ENCODE results near the gene WBP1L.
"Not testable (repeated sequence)": the region's sequence is repeated elsewhere in the genome, so short reads cannot be mapped to it uniquely, and the experiment has no call there.

Gene WBP1L

DNA sequence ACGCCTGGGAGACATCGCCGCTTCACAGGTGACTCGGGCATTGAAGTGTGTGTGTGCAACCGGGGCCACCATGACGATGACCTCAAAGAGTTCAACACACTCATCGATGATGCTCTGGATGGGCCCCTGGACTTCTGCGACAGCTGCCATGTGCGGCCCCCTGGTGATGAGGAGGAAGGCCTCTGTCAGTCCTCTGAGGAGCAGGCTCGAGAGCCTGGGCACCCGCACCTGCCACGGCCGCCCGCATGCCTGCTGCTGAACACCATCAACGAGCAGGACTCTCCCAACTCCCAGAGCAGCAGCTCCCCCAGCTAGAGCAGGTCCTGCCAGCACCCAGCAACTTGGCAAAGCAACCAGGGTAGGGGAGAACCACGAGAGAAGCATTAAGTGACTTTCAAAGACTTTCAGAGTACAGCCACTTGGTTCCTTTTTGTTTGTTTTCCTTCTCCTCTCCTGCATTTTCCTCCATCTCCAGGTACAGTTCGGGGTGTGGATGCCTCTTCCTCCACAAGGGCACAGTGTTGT is 69.3 kb downstream of the WBP1L start:
- no peak for DNase-seq

DNA sequence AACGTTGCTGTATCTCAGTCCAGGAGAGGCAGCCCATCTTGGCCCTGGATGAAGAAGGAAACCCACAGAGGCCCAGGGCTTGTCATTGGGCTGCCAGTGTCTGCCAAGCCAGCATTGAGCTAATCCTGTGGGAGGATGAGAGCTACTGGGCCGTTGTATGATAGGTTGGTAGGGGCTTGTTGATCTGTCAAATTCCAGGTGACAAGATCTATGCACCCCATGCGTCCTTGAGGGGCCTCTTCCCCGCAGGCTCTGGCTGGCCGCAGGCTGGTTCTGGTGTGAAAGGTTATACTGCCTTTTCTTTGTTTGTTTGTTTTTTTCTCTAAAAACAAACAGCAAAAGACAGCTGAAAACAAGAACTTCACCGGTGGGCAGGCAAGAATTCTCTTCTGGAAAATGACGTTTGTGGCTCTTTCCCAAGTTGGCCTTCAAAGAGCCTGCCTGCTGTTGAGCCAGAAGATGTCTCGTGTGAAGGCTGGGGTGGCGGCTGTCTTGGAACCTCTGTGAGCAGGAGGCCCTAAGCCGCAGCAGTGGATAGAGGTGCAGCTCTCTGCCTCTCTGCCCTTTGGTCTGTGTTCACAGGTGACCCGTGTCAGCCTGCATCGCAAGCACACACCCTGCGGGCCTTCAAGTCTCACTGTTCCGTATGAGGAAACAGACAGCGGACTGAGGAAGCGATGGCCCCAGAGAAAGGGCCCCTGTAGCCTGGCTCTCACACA is 70.1 kb downstream of the WBP1L start:
- DNase-seq: no peak

DNA sequence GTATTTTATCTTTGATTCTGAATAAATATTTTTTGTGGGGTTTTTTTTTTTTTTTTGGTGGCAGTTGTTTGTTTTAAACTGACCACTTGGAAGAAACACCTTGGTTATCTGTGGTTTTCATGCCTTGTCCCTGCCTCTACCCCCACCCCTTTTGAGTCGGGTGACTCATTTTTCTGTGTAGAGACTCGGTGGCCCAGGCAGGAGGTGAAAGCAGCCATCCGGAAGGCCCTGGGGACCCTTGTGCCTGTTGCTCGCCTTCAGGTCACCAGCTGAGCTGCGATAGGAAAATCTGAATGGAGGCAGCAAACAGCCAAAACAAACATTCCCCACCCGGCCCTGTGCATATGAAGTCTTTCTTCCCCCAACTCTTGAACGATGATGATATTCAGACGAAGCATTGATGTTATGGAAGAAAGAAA is 70.7 kb downstream of the WBP1L start:
- DNase-seq: no peak

DNA sequence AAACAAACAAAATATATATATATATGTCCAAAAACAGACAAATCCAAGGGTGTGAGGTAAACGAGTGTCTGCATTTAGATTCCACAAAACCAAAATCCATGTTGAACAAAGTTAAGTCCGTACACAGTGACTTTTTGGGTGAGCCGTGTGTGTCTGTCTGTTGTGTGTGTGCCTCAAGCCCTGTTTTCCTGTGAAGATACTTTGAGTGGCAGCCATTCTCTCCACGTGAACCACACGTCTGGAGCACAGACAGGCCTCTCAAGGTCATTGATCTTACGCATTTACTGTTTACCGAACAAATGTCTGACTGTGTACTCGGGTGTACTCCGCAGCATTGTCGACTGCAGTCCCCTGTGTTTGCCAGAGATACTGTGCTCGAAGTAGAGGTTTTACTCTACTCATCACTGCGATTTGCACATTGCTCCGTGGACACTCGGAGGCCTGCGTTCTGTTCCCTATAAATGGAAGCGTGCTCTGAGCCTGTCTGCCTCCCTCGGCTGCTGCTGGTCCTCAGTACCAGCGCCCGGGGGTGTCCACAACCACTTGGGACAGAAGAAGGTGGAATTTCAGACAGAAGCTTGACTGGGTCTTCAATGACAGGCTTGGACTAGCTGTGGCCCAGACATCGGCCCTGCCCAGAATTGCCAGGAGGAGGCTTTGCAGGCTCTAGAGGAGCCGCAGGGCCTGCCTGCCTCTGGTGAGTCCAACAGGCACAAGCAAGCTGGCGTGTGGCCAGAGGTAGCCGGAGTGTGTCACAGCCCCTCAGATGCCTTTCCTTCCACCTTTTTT is 71.3 kb downstream of the WBP1L start:
- peak in 1 of 2 donors; percentile 32 for DNase-seq

DNA sequence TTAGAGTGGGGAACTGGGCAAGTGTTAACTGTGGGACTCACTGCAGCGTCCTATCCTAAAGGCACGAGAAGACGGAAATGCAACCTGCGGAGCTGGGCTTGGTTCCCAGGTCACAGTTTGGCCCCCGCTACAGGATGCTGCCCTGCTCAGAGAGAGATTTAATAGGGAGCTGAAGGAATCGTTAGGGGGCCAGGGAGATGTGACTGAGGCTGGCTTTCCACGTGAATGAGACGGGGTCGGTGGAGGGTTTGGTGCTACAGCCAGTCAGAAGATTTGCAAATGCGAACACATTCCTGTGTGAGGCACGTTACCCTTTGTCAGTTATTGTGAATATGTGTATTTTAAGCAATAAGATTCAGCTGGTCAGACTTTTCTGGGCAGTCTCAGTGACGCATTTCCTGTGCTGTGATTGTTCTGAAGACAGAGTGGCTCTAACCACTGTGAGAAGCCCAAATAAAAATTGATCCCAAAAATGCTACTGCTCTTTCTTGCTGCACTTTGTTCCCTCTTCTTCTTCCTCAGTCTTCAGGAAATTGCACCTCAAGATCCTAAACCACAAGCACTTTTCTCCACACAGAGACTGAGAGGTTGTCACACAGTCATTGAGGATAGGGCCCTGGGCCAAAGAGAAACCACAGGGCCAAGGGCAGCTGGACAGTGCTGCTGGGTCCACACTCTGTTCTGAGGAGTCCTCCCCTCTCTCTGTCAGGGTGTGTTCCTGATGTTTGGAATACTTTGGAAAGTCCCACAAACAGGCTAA is 72.2 kb downstream of the WBP1L start:
- DNase-seq: peak in 1 of 2 donors; percentile 62

DNA sequence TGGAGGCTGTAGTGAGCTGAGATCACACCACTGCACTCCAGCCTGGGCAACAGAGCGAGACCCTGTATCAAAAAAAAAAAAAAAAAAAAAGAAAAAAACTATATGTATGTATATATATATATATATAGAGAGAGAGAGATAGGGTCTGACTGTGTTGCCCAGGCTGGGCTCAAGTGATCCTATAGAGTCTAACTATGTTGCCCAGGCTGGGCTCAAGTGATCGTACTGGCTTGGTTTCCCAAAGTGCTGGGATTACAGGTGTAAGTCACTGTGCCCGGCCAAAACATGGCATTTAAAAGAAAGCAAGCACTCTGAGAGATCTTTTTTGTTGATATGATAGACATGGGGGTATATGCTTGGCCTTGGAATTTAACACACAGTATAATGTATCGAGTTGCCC is 73.4 kb downstream of the WBP1L start:
- no peak for DNase-seq

DNA sequence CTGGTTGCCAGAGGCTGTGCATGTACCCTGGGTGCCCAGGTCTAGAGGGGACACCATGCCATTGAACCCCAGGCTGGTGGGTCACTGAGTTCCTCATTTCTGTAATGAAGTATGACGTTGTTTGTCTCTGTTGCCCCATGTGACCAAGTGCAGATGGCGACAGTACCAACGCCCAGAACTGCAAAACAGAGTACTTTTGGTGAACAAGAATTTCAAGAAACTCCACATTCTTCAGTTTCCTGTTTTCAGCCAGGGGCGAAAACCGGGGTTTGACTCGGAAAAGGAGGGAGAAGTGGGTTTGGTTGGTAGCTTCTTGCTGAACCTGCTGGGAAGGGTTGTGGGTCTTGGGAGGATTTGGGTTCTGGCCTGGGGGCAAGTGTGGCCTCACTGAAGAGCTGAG is 75.3 kb downstream of the WBP1L start:
- peak; percentile 10 to 69 for DNase-seq

DNA sequence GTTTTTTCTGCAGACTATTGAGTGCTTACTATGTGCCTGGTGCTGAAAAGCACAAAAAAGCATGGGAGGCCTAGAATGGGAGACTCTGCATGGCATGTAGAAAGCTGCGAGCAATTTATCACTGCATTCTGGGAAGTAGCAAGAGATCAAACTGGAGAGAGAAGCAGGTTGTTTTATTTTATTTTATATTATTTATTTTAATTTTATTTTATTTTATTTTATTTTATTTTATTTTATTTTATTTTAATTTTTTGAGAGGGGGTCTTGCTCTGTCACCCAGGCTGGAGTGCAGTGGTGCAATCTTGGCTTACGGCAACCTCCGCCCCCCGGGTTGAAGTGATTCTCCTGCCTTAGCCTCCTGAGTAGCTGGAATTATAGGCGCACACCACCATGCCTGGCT is 76.3 kb downstream of the WBP1L start:
- DNase-seq: not testable (repeated sequence)

DNA sequence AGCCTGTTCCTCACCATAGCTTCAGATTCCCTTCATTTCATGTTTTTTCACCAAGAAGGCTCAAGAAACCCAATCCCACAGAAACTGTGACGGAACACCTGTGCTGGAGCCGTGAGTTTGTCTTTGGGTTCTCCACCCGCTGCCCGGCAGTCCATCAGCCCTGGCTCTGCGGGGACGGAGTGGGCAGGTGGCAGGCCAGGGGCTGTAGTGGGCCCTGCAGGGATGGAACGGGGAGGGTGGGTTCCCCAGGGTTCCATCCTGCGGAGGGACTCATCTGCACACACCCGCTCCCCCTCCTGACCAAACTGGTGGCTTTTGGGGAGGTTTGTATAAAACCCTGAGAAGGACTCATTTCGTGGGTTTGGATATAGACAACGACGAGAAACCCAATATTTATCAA is 78.5 kb downstream of the WBP1L start:
- DNase-seq: no peak

DNA sequence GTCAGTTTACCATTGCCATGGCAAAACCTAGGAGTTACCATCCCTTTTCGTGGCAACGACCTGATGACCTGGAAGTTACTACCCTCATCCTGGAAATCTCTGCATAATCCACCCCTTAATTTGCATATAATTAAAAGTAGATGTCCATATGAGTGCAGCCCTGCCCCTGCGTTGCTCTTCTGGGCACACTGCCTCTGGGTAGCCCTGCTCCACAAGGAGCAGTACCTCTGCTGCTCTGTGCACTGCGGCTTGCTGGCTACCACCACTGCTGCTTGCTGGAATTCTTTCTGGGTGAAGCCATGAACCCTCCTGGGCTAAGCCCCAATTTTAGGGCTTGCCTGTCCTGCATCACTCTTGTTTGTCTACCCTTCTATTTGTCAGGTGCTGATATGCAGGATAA is 80.9 kb downstream of the WBP1L start:
- DNase-seq: no peak

DNA sequence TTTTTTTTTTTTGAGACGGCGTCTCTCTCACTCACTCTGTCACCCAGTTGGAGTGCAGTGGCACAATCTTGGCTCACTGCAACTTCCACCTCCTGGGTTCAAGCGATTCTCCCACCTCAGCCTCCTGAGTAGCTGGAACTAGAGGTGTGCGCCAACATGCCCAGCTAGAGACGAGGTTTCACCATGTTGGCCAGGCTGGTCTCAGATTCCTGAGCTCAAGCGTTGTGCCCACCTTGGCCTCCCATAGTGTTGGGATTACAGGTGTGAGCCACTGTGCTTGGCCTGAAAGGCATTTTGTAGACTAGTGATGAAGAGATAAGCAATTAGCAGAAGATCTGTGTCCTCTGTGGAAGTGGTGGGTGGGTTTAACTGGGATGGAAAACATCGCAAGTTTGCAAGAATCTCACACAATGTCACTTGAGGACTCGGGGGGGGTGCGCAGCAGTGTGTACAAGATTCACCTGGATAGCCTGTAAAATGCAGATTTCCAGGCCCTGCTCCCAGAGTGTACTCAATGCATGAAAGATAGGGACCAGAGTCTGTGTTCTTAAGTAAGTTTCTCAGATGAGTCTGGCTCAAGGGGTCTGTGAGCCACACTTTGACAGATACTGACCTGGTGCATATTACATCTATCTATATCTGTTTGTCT is 82.5 kb downstream of the WBP1L start:
- DNase-seq: no peak

DNA sequence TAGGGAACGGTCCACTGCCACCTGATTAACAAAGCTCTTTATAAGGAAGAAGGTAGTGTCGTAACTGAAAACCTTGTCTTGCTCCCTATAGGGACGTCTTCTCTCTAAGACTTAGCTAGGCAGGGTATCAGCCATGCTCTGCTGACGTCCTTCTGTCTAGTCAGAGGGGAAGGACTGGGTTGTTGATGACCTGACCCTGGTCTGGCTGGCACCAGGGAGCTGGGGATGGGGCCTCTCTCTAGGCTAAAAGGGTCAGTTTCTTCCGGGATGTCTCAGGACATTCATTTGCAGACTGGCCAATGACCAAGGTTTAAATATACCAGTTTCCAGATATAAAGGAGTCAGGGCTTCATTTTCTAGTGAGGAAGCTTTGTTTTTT is 83.8 kb downstream of the WBP1L start:
- DNase-seq: no peak

DNA sequence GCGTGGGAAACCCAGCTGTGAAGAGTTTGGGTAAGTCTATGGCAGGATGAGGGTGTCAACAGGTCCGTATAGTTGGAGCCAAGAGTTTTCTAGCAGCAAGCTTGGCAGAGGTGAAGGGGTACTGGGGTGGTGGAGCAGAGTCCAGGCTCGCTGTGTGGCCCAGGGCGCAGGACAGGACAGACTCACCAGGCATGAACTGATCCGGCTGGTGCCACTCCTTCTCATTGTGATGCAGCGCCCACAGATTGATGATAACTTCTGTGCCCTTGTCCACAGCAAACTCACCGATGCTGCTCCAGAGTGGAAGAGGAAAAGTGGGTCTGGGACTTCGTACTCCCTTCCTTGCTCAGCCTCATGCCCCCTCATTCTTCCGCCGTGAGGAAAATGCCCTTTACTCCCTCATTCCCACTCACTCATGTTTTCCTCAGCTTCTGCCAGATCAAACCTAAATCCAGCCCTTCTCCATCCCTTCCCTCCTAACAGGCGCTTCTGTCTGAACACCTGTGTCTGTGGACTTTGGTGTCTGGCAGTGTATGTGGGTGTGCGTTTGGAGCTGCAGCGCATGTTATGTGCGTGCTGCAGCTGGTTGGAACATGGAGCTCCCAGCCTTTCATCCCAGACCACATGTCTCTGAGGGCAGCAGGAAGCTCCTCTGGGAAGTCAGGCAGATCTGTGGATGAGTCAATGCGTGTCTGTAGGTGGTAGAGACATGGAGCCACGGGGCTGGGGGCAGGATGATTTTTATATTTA is 87.7 kb downstream of the WBP1L start:
- no peak for DNase-seq

DNA sequence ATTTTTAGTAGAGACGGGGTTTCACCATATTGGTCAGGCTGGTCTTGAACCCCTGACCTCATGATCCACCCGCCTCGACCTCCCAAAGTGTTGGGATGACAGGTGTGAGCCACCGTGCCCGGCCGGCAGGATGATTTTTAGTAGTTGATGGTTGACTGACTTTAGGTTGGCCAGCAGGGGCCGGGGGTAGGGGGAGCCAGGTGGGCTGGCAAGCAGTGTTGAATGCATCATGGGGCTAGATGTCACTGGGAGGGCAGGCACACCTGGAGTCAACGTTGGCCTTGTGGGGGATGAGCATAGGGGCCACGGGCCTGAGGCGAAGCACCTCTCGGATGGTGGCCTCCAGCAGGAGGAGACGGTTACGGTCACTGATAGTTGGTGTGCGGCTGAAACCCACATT is 88.5 kb downstream of the WBP1L start:
- no peak for DNase-seq

DNA sequence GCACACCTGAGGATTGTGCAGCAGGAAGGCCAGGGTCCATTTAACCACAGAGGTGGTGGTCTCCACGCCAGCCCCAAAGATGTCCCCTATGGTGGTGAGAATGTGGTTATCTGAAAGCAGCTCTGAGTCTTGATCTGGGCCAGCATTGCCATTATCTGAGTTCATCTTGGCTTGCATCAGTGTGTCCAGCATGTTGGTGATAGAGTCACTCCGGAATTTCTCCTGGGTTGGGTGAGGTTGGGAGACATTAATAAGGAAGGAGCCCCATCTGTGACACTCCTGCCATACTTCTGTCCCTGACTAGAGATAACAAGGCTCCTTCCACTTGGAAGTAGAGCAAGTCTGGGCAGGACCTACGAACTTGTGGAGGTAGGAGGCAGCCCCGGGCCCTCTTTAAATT is 89.2 kb downstream of the WBP1L start:
- DNase-seq: no peak

DNA sequence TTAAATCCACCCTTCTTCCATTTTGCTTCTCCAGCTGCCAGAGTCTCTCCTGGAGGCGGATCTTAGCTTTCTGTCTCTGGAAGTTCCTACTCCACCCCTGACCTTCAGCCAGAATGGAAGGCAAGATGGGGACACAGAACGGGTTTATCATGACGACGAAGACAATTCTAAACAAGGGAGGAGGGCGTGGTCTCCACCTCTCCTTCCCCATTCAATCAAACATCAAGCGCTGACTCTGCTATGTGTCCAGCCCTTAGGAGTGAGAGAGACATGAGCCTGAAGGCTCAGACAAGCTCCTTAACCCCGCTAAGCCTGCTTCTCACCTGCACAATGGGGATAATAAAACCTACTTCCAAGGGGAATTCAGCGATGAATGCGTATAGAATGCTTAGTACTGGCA is 90.4 kb downstream of the WBP1L start:
- no peak for DNase-seq

DNA sequence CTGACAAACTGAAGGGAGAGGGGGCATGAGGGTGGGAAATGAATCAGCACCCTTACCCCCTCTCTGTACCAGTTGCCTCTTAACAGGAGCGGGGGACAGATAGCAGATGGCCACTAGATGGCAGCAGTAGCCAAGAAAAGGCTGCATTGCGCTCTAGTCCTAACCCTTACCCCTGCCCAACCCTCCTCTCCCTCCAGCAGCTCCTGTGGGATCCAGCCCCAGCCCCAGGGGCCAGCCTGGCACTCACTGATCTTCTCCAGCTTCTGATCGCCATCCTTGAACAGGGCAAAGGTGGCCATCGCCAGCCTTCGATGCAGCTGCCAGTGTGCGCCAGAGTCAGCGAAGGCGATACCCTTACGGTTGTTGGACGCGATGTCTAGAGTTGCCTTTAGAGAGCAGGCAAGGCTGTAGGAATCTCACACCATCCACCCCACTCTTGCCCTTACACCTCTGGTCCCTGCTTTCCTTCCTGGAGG is 91.3 kb downstream of the WBP1L start:
- DNase-seq: peak; percentile 70 to 72

DNA sequence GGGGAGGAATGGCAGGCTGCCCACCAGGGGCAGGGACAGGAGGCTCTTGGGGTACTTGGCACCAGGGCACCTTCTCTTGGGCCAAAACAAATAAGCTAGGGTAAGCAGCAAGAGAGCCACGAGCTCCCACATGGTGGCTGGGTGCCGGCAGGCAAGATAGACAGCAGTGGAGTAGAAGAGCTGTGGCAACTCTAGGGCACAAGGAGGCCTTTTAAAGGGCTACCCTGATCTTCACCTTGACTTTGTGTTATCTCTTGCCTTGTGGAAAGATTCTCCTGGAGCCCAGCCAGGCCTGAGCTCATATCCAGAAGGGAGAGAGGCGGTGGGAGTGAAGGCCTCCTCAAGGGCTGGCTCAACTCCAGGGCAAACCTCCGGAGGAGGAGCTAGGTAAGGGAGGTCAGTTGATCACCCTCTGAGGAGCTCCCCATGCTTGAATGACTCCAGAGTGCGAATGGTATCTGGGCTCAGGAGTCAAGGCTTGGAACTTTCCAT is 93.5 kb downstream of the WBP1L start, which contains the start of gene CYP17A1:
TSS of gene CYP17A1 (minus strand) at position 184 of the 492 bp plus-strand sequence. CDS start at position 132, 52 bp downstream.
- DNase-seq: no peak

DNA sequence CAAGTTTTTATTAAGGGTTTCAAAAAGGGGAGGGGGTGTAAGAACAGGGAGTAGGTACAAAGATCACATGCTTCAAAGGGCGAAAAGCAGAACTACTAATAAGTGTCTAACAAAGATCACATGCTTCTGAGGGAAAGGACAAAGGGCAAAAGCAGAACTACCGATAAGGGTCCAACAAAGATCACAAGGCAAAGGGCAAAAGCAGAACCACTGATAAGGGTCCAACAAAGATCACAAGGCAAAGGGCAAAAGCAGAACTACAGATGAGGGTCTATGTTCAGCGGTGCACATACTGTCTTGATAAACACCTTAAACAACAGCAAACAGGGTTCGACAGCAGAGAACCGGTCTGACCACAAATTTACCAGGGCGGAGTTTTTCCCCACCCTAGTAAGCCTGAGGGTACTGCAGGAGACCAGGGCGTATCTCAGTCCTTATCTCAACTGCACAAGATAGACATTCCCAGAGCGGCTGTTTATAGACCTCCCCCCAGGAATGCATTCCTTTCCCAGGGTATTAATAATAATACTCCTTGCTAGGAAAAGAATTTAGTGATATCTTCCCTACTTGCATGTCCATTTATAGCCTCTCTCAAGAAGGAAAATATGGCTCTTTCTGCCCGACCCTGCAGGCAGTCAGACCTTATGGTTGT is 94.7 kb downstream of the WBP1L start:
- DNase-seq: not testable (repeated sequence)

DNA sequence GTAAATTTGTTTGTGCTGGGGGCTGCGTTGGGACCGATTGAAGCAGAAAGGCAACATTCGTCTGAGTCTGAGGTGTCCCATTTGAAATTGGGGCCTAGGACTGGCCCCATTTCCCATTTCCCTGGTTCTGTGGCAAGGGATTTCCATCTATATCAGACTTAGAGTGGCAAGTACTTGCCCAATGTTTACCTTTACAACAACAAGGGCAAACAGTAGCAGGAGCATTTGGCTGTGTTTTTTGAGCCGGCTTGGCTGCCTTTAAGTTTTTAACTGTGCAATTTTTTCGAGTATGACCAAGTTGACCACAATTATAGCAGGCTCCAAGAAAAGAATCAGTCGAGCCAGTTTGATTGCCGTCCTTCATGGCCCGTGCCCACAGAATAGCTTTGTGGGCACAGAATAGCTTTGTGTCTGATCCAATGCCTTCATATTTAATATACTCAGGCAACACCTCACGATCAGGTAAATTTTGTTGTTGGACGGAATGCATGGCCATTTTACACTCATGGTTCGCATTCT is 98.1 kb downstream of the WBP1L start:
- no peak for DNase-seq

DNA sequence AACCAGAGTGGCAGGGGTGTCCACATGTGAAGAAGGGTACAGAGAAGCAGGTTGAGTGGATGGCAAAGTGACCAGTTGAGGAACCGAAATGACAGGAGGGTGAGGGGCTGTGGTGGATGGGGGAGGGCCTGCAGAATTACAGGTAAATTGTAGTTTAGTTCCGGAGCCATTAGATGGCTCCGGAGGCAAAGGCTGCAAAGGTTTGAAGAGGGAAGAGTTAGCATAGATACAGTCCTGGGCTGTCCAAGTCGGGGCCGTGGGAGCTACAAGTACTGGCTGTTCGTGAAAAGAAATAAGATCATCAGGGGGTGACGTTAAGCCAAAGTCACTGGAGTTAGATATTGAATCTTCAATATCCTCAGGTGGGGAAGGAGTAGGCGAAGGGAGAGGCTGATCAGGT is 99.4 kb downstream of the WBP1L start:
- not testable (repeated sequence) for DNase-seq
